Measurements from ENCODE around the gene SLC2A10.
A peak's percentile ranks its signal among the peaks of the same experiment; 100 is the strongest.

The SLC2A10 gene

DNA sequence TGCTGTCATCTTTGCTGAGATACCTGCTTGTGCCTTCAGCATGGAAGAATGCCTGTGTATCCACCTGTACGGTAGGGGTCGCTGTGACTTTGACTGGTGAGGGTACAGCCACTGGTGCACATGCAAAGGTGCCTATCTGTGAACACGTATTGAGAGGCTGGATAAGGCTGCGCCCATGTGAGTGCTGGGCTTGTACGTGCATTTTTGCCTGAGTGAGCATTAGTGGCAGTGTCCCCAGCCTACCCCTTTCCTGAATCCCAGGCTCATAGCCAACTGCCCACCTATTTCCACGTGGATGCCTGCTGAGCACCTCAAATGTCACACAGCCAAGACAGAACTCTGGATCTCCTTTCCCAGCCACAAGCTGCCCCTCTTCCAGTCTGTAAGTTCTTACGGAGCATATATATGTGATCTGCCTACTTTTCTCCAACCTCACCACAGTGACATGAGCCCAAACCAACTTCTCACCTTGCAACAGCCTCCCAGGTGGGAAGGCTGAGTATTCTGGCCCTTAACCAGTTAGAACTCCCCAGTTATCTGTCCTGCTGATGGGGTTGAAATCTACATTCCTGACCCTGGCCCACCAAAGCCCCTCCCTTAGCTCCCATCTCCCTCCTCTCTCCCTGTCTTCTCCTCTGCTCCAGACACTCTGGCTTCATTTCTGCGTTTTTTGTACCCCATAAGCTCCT lies 1.1 kb upstream of the SLC2A10 start:
- H3K36me3 ChIP-seq (ENCODE audit: insufficient read depth, low read length) = no peaks in the 10 kb centered on the region
- H3K9ac ChIP-seq (ENCODE audit: low read length) = no peak overlapping the region
- H3K4me3 ChIP-seq (ENCODE audit: low read depth in 1 of 2, low read length in 2 of 2) = no peak overlapping the region
- no peak overlapping the region for H3K27ac ChIP-seq (ENCODE audit: low read depth, low read length)
- no peaks in the 10 kb centered on the region for H3K27me3 ChIP-seq (ENCODE audit: control insufficient read depth in 1 of 2, insufficient read depth in 2 of 2, low read length in 2 of 2)
- H3K9me3 ChIP-seq (ENCODE audit: low read length) = no peaks in the 10 kb centered on the region
- H3K4me1 ChIP-seq (ENCODE audit: insufficient read depth, low read length) = peaks cover 22% of the 10 kb centered on the region

DNA sequence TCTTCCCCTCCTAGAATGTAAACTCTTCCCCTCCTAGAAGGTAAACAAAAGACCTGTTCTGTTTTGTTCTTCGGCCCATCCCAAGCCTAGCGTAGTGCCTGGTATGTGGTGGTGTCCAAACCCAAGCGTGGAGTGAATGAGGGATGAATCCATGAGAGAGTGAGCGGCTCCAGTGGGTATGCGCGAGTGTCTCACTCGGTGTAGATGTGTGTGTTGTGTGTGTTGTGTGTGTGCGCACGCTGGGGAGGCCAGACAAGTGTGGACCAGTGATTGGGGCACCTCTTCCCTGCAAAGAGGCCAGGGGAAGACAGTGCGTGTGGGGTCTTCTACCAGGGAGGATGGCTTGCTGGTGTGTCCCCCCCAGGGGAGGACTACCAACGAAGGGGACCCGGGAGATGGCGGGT lies 392 bp upstream of the SLC2A10 start:
- H3K4me3 ChIP-seq (ENCODE audit: low read depth in 1 of 2, low read length in 2 of 2) = peak overlapping the region; percentile 70 to 93
- H3K36me3 ChIP-seq (ENCODE audit: insufficient read depth, low read length) = no peaks in the 10 kb centered on the region
- H3K27ac ChIP-seq (ENCODE audit: low read depth, low read length) = peak overlapping the region; percentile 59
- no peaks in the 10 kb centered on the region for H3K9me3 ChIP-seq (ENCODE audit: low read length)
- no peak overlapping the region for H3K9ac ChIP-seq (ENCODE audit: low read length)
- H3K27me3 ChIP-seq (ENCODE audit: control insufficient read depth in 1 of 2, insufficient read depth in 2 of 2, low read length in 2 of 2) = no peaks in the 10 kb centered on the region
- peaks cover 22% of the 10 kb centered on the region for H3K4me1 ChIP-seq (ENCODE audit: insufficient read depth, low read length)

DNA sequence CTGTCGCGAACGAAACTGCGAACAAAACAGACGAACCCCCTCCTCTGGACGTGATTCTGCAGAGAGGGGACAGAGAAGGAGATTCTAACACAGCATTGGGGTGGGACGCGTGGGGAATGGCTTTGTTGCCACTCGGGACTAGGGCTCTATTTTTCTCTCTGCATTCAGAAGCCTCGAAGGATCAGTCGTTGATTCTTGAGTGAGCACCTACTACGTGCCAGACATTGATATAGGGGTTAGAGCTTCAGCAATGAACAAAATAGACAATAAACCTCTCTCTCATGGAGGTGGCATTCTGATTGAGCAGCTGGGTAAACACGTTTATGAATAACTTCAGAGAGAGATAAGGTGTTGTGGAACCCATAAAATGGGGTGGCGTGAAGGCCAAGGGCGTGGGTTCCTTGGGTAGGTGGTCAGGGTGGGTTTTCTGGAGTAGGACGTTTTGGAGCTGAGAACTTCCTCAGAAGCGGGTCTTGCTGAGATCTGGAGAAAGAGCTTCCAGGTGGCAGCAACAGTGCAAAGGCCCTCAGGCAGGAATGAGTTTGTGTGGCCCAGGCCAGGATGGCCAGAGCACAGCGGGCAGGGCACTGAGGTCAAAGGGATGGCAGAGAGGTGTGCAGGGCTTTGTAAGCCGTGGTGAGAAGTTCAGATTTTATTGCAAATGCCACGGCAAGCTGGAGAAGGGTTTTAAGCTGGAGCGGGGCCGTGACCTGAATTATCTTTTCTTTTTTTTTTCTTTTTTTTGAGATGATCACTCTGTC lies 884 bp downstream of the SLC2A10 start:
- Histone ChIP-seq H3K9me3 (ENCODE audit: low read length) (no peaks in the 10 kb centered on the region), H3K27ac (ENCODE audit: low read depth, low read length) (peak overlapping the region; percentile 59), H3K4me1 (ENCODE audit: insufficient read depth, low read length) (peaks cover 22% of the 10 kb centered on the region), H3K36me3 (ENCODE audit: insufficient read depth, low read length) (no peaks in the 10 kb centered on the region), H3K27me3 (ENCODE audit: control insufficient read depth in 1 of 2, insufficient read depth in 2 of 2, low read length in 2 of 2) (no peaks in the 10 kb centered on the region), H3K9ac (ENCODE audit: low read length) (peak overlapping the region; percentile 74), H3K4me3 (ENCODE audit: low read depth in 1 of 2, low read length in 2 of 2) (peak overlapping the region; percentile 70 to 93)

DNA sequence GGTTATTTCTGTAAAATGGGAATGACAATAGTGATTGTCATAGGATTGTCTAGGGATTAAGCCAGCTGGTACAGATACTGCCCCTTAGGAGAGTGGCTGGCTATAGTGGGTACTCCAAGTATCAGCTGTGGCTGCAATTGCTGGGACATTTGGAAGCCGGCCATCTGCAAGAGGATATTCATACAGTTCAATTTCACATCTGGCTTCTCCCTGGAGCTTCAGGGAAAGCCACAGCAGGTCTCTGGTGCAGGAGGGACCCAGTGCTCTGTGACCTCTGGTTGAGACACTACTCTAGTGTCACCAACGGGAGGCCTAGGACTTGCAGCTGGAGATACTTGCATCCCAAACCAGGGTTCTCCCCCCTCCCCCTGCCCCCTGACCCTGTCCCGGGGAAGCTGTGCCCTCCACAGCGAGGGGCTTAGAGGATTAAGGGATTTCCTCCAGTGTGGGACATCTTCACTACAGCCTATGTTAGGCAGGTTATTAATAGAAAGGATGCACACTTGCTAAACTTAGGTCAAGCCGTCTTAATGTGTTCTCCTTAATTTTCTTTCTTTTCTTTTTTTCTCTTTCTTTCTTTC lies 2.7 kb downstream of the SLC2A10 start:
- Histone ChIP-seq H3K27ac (ENCODE audit: low read depth, low read length) (no peak overlapping the region), H3K4me1 (ENCODE audit: insufficient read depth, low read length) (peaks cover 22% of the 10 kb centered on the region), H3K9ac (ENCODE audit: low read length) (no peak overlapping the region), H3K4me3 (ENCODE audit: low read depth in 1 of 2, low read length in 2 of 2) (no peak overlapping the region), H3K9me3 (ENCODE audit: low read length) (no peaks in the 10 kb centered on the region), H3K36me3 (ENCODE audit: insufficient read depth, low read length) (no peaks in the 10 kb centered on the region), H3K27me3 (ENCODE audit: control insufficient read depth in 1 of 2, insufficient read depth in 2 of 2, low read length in 2 of 2) (no peaks in the 10 kb centered on the region)

DNA sequence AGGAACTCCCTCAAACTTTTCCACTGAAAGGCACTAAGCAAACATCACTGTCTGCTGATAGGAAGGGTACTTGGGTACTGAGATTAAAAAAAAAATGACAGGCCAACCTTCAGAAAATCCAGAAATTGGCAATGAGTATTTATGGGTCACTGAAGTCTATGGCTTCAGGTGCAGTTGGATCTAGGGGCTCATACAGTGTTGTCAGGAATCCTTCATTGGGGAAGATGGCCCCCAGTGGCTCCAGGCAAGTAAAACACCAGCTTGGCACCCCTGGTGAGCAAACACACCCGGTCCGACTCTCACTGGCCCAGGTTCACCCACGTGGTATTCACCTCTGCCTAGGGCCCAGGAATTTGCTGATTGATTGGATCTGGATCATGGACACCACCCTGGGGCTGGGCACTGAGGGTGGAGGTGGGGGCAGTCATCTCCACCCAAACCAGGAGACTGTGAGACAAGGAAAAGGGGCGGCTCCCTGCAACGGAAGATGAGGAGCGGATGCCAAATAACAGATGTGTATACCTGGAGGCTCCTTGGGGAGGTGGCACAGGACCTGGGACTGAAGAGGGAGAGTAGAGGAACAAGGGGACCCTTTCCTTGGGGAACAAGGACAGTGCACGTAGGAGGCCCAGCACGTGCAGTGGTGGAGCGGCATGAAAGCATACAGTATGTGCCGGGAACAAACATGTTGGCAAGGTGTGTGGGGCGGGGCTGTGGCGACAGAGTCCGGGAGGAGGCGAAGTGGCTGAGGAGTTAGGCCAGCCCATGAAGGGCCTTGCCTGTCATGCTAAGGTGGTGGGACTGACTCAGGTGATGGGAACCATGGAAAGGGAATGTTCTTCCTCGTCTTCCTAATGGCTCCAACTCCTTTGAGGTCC lies 4.7 kb downstream of the SLC2A10 start:
- peaks cover 18% of the 10 kb centered on the region for H3K4me1 ChIP-seq (ENCODE audit: insufficient read depth, low read length)
- no peaks in the 10 kb centered on the region for H3K36me3 ChIP-seq (ENCODE audit: insufficient read depth, low read length)
- H3K27ac ChIP-seq (ENCODE audit: low read depth, low read length) = no peak overlapping the region
- no peaks in the 10 kb centered on the region for H3K9me3 ChIP-seq (ENCODE audit: low read length)
- H3K4me3 ChIP-seq (ENCODE audit: low read depth in 1 of 2, low read length in 2 of 2) = no peak overlapping the region
- H3K27me3 ChIP-seq (ENCODE audit: control insufficient read depth in 1 of 2, insufficient read depth in 2 of 2, low read length in 2 of 2) = no peaks in the 10 kb centered on the region
- no peak overlapping the region for H3K9ac ChIP-seq (ENCODE audit: low read length)

DNA sequence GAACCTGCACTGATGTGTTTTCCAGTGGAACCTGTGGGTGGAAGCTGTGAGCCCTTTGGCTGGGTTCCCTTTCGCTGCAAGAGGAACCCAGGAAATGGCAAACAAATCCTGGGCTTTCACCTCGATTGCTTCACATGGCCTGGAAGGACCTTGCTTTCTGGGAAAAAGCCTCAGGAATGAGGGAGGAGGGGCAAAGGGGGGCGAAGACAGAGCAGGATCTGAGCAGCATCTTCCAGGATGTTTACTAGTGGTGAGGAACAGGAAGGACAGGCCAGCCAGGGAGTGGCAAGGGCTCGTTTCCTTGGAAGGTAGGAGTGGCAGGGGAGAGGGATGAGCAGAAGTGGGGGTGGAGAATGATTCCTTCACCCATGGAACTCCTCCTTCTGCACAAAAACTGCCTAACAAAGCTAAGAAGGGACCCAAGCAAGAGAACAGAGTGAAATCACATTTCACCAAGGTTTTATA lies 5.9 kb downstream of the SLC2A10 start:
- Histone ChIP-seq H3K4me1 (ENCODE audit: insufficient read depth, low read length) (peaks cover 12% of the 10 kb centered on the region), H3K9me3 (ENCODE audit: low read length) (no peaks in the 10 kb centered on the region), H3K27me3 (ENCODE audit: control insufficient read depth in 1 of 2, insufficient read depth in 2 of 2, low read length in 2 of 2) (no peaks in the 10 kb centered on the region), H3K36me3 (ENCODE audit: insufficient read depth, low read length) (no peaks in the 10 kb centered on the region), H3K4me3 (ENCODE audit: low read depth in 1 of 2, low read length in 2 of 2) (no peak overlapping the region), H3K27ac (ENCODE audit: low read depth, low read length) (no peak overlapping the region), H3K9ac (ENCODE audit: low read length) (no peak overlapping the region)

DNA sequence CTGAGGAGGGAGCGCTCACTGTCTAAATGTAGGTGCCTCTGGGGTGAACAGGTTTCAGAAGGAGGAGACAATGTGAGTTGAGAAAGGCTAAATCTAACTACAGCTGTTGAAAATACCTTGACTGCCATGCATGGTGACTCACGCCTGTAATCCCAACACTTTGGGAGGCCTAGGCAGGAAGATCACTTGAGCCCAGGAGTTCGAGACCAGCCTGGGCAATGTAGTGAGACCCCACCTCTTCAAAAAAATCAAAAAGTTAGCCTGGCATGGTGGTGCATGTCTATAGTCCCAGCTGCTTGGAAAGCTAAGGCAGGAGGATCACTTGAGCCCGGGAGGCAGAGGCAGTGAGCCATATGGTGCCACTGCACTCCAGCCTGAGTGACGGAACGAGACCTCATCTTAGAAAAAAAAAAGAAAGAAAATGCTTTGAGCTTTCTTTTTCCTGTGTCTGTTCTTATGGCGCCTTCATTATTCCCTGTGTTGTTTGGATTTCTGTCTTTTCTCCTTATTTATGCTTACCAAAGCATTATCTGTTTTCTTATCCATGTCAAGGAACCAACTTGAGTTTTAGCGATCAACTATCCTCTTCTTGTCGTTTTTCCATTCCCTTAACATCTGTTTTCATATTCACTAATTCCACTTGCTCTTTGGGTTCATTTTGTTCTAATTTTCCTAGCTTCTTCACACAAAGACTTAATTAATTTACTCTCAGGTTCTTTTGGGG lies 8.5 kb downstream of the SLC2A10 start:
- Histone ChIP-seq H3K9me3 (ENCODE audit: low read length) (no peaks in the 10 kb centered on the region), H3K36me3 (ENCODE audit: insufficient read depth, low read length) (no peaks in the 10 kb centered on the region), H3K4me1 (ENCODE audit: insufficient read depth, low read length) (peaks cover 3% of the 10 kb centered on the region), H3K9ac (ENCODE audit: low read length) (no peak overlapping the region), H3K27me3 (ENCODE audit: control insufficient read depth in 1 of 2, insufficient read depth in 2 of 2, low read length in 2 of 2) (no peaks in the 10 kb centered on the region), H3K4me3 (ENCODE audit: low read depth in 1 of 2, low read length in 2 of 2) (no peak overlapping the region), H3K27ac (ENCODE audit: low read depth, low read length) (no peak overlapping the region)

DNA sequence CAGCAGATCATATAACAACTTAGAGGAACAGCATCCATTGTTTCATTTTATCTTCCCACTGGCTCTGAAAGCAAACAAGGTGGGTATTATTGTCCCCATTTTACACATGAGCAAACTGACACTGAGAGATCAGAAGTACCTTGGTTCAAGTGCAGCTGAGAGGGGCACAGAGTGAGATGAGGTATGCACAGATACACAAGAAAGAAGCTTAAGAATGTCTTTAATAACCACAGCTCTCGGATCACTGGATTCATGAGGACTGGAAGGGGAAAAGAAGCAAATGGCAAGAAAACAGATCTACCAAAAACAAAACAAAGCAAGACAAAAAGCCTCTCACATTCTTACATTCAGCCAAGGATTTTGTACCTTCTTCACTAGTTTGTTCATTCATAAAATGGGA lies 10.6 kb downstream of the SLC2A10 start:
- Histone ChIP-seq H3K4me1 (ENCODE audit: insufficient read depth, low read length) (no peaks in the 10 kb centered on the region), H3K36me3 (ENCODE audit: insufficient read depth, low read length) (no peaks in the 10 kb centered on the region), H3K27ac (ENCODE audit: low read depth, low read length) (no peak overlapping the region), H3K9me3 (ENCODE audit: low read length) (no peaks in the 10 kb centered on the region), H3K9ac (ENCODE audit: low read length) (no peak overlapping the region), H3K27me3 (ENCODE audit: control insufficient read depth in 1 of 2, insufficient read depth in 2 of 2, low read length in 2 of 2) (no peaks in the 10 kb centered on the region), H3K4me3 (ENCODE audit: low read depth in 1 of 2, low read length in 2 of 2) (no peak overlapping the region)

DNA sequence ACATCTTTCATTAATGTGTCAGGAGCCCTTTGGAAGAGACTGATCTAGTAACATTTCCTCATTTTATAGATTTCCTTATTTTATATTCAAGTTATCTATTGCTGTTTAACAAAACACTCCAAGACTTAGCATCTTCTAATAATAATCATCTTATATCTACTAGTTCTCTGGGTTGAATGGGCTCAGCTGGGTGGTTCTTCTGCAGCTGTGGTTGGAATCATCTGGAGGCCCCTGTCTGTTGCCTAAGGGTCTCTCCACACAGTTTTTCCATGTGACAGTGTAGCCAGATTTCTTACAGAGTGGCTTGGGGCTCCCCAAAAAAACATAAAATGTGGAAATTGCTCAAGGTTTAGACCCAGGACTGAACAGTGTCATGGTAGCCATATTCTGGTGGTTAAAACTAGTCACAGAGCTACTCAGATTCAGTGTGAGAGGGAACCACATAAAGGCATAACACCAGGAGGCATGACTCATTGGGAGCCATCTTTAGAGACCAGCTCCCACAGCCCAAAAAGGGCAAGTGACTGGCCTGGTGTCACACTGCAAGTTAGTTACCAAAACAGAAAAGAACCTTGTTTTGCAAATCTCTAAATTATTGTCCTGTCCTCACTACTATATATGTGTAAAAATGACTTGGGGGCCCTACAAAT lies 11.5 kb downstream of the SLC2A10 start:
- H3K9ac ChIP-seq (ENCODE audit: low read length) = no peak overlapping the region
- H3K27me3 ChIP-seq (ENCODE audit: control insufficient read depth in 1 of 2, insufficient read depth in 2 of 2, low read length in 2 of 2) = no peaks in the 10 kb centered on the region
- no peaks in the 10 kb centered on the region for H3K9me3 ChIP-seq (ENCODE audit: low read length)
- no peak overlapping the region for H3K4me3 ChIP-seq (ENCODE audit: low read depth in 1 of 2, low read length in 2 of 2)
- no peaks in the 10 kb centered on the region for H3K36me3 ChIP-seq (ENCODE audit: insufficient read depth, low read length)
- H3K4me1 ChIP-seq (ENCODE audit: insufficient read depth, low read length) = no peaks in the 10 kb centered on the region
- H3K27ac ChIP-seq (ENCODE audit: low read depth, low read length) = no peak overlapping the region

DNA sequence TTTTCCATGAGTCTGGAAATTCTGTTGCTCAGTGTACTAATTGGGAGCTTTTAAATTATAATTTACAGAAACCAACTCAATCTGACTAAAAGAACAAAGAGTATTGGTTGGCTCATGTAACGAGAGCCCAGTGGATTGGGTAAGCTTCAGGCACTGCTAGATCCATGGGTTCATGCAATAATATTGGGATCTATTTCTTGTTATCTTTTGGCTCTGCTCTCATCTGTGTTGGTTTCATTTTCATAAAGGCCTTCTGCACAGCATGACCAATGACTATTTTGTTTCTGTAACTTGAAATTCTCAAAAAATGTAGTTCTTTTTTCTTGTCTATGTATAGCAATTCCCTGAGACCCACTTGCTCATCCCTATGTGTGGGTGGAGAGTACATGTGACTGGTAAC lies 12.0 kb downstream of the SLC2A10 start:
- Histone ChIP-seq H3K27me3 (ENCODE audit: control insufficient read depth in 1 of 2, insufficient read depth in 2 of 2, low read length in 2 of 2) (no peaks in the 10 kb centered on the region), H3K4me1 (ENCODE audit: insufficient read depth, low read length) (no peaks in the 10 kb centered on the region), H3K27ac (ENCODE audit: low read depth, low read length) (no peak overlapping the region), H3K9ac (ENCODE audit: low read length) (no peak overlapping the region), H3K4me3 (ENCODE audit: low read depth in 1 of 2, low read length in 2 of 2) (no peak overlapping the region), H3K9me3 (ENCODE audit: low read length) (no peaks in the 10 kb centered on the region), H3K36me3 (ENCODE audit: insufficient read depth, low read length) (no peaks in the 10 kb centered on the region)

Data from muscle layer of colon (tissue), 2 donors.